IgD-negative memory B cell (primary cell): ENCODE results near the gene SEZ6. TPM values are rescaled to one million over a fixed set of nuclear protein-coding genes. Genes with fewer than 3 reads are reported as not detected.
"Not testable (repeated sequence)": the region's sequence is repeated elsewhere in the genome, so short reads cannot be mapped to it uniquely, and the experiment has no call there.

Source experiments
- H3K27ac Mint-ChIP-seq, 3 donors: one replicate each; pipeline ENCODE4 v1.8.0; 2020 to 2022; ENCODE audit warnings: mild to moderate bottlenecking in 3 of 3, mixed read lengths in 3 of 3, moderate library complexity in 1 of 3
- H3K27me3 Mint-ChIP-seq: one replicate; pipeline ENCODE4 v1.8.0; 2021; ENCODE audit warnings: mixed read lengths
- H3K36me3 Mint-ChIP-seq: one replicate; pipeline ENCODE4 v1.8.0; 2020; ENCODE audit warnings: mild to moderate bottlenecking, mixed read lengths
- H3K4me1 Mint-ChIP-seq, 3 donors: one replicate each; pipeline ENCODE4 v1.8.0; 2020 to 2022; ENCODE audit warnings: mixed read lengths in 3 of 3, mild to moderate bottlenecking in 1 of 3
- H3K4me3 Mint-ChIP-seq, 4 donors: one replicate each; pipeline ENCODE4 v1.8.0; 2020 to 2022; ENCODE audit warnings: mild to moderate bottlenecking in 4 of 4, mixed read lengths in 4 of 4, moderate library complexity in 3 of 4
- H3K9me3 Mint-ChIP-seq, 3 donors: one replicate each; pipeline ENCODE4 v1.8.0; 2020 to 2021; ENCODE audit warnings: mixed read lengths in 3 of 3, mild to moderate bottlenecking in 1 of 3
- polyA plus RNA-seq: library from polyadenylated mRNA; unstranded; fragments of 300-500 nt; fragmentation: Illumina TruSeq; gene quantifications from one replicate; pipeline ENCODE4 v1.2.3, GENCODE V29; 2021

SEZ6 gene
- polyA plus RNA-seq, 1 donor from 2014 or later = 1.3 TPM

GRCh38 chr17:28940142-28940541, 65.7 kb downstream of the SEZ6 start:
- H3K4me1 Mint-ChIP-seq = peaks cover 44 to 69% (median 59%) of the 10 kb centered on the region in 3 donors
- no peaks in the 10 kb centered on the region for H3K9me3 Mint-ChIP-seq
- H3K27ac Mint-ChIP-seq = peak overlapping the region in 1 of 3 donors; percentile 47
- H3K4me3 Mint-ChIP-seq = peak overlapping the region in 2 of 4 donors; percentile 52 to 63
- H3K36me3 Mint-ChIP-seq = no peaks in the 10 kb centered on the region
- no peaks in the 10 kb centered on the region for H3K27me3 Mint-ChIP-seq

GRCh38 chr17:28938552-28938951, 67.3 kb downstream of the SEZ6 start:
- Mint-ChIP-seq H3K27ac (no peak overlapping the region), H3K4me1 (peaks cover 31 to 68% (median 50%) of the 10 kb centered on the region in 3 donors), H3K9me3 (no peaks in the 10 kb centered on the region), H3K27me3 (no peaks in the 10 kb centered on the region), H3K4me3 (no peak overlapping the region), H3K36me3 (no peaks in the 10 kb centered on the region)

- peaks cover 29 to 69% (median 46%) of the 10 kb centered on the region in 3 donors for H3K4me1 Mint-ChIP-seq
- H3K36me3 Mint-ChIP-seq = peaks cover 2% of the 10 kb centered on the region
- H3K27ac Mint-ChIP-seq = no peak overlapping the region
- H3K4me3 Mint-ChIP-seq = no peak overlapping the region
- H3K27me3 Mint-ChIP-seq = no peaks in the 10 kb centered on the region
- no peaks in the 10 kb centered on the region for H3K9me3 Mint-ChIP-seq
These were observed 68.6 kb downstream of the SEZ6 start for GRCh38 chr17:28937044-28937729.

DNA sequence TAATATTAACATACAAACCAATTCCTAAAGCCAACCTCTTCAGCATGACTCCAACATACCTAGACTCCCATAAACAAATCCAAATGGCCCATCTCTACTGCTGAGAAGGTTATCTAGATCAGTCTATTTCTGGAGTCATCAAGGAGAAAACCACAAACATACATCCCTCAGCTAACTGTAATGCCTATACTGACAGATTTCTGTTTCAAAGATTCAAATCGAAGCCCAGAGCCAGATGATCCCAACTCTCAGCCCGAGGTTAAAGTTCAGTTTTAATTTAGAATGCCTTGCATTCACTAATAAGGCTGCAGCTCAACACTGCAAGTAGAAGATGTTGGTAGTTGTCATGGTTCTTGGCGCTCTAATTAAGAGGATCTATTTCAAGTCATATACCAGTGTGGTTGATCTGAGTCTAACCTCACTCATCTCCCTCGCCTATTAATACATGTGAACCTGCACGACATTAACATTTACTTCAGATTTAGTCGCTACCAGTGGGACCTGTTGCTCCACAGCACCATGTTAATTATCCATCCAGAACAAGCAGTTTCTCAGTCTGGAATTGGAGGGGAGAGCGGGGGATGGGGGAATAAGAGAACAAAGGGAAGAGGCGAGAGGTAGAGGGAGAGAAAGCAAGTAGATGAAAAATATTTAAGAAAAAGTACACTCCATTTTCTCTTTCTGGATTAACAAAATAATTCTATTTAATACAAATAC, 69.9 kb downstream of the SEZ6 start:
- Mint-ChIP-seq H3K36me3 (peaks cover 2% of the 10 kb centered on the region), H3K9me3 (no peaks in the 10 kb centered on the region), H3K27ac (no peak overlapping the region), H3K4me3 (no peak overlapping the region), H3K27me3 (no peaks in the 10 kb centered on the region), H3K4me1 (peaks cover 27 to 62% (median 40%) of the 10 kb centered on the region in 3 donors)

DNA sequence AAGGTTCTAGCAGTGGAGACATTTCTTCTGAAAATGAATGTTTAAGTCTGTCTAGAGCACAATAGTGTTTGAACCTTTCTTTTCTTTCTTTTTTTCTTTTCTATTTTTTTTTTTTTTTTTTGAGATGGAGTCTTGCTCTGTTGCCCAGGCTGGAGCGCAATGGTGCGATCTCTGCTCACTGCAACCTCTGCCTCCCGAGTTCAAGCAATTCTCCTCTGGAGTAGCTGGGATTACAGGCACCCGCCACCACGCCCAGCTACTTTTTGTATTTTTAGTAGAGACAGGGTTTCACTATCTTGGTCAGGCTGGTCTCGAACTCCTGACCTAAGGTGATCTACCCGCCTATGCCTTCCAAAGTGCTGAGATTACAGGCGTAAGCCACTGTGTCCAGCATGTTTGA, 71.3 kb downstream of the SEZ6 start:
- not testable (repeated sequence) for H3K27me3 Mint-ChIP-seq, H3K9me3 Mint-ChIP-seq, H3K36me3 Mint-ChIP-seq, H3K4me3 Mint-ChIP-seq
- Mint-ChIP-seq H3K27ac (peak overlapping the region in 1 of 3 donors; percentile 1), H3K4me1 (peaks cover 18 to 58% (median 35%) of the 10 kb centered on the region in 3 donors)

GRCh38 chr17:28929787-28930186, 76.0 kb downstream of the SEZ6 start:
- no peaks in the 10 kb centered on the region for H3K9me3 Mint-ChIP-seq
- H3K27ac Mint-ChIP-seq = peak overlapping the region in 2 of 3 donors; percentile 23 to 49
- no peaks in the 10 kb centered on the region for H3K27me3 Mint-ChIP-seq
- H3K36me3 Mint-ChIP-seq = peaks cover 2% of the 10 kb centered on the region
- H3K4me3 Mint-ChIP-seq = no peak overlapping the region
- peaks cover 25 to 55% (median 38%) of the 10 kb centered on the region in 3 donors for H3K4me1 Mint-ChIP-seq

- Mint-ChIP-seq H3K27me3 (no peaks in the 10 kb centered on the region), H3K9me3 (no peaks in the 10 kb centered on the region), H3K4me1 (peaks cover 22 to 41% (median 33%) of the 10 kb centered on the region in 3 donors), H3K36me3 (peaks cover under 1% of the 10 kb centered on the region), H3K4me3 (peak overlapping the region in 1 of 4 donors; percentile 37), H3K27ac (no peak overlapping the region)
These were observed 77.8 kb downstream of the SEZ6 start for GRCh38 chr17:28928061-28928460.

DNA sequence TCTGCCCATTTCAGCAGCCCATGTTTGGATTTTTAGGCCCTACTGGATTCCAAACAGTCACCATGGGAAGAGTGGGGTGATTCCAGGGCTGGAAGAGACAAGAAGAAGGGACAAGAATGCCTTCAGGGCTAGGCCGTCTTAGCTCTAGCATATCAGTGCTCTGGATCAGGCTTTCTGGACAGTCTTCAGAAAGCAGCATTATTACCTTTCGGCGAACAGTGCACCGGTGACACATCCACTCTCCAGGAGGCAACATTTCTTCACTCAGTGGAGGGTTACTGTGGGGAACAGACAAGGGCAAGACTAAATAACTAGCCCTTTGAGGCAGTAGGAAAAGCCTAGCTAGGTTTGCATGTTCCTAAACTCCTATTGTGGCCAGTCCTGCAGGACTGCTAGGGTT, 79.0 kb downstream of the SEZ6 start:
- Mint-ChIP-seq H3K4me1 (peaks cover 23 to 39% (median 33%) of the 10 kb centered on the region in 3 donors), H3K27ac (peak overlapping the region; percentile 47 to 96 (median 92)), H3K4me3 (no peak overlapping the region), H3K9me3 (no peaks in the 10 kb centered on the region), H3K27me3 (no peaks in the 10 kb centered on the region), H3K36me3 (no peaks in the 10 kb centered on the region)

DNA sequence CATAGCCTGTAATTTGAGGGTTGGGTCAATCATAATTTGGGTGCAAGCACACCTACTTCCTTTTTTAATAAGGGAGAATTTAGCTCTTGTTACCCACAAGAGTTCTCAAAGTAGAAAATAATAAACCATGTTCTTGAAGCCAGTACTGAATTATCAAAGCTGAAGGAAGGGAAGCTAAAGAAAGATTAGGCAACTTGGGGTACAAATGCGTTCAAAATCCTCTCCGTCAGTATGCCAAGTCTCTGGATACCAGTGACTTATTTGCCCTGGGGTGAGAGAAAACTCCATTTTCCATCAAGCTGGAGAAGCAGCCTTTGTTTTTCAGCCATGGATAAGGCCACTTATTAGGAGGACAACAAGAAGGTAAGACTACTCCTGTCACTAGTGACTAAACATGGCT, 79.5 kb downstream of the SEZ6 start:
- Mint-ChIP-seq H3K4me1 (peaks cover 27 to 39% (median 33%) of the 10 kb centered on the region in 3 donors), H3K36me3 (no peaks in the 10 kb centered on the region)

DNA sequence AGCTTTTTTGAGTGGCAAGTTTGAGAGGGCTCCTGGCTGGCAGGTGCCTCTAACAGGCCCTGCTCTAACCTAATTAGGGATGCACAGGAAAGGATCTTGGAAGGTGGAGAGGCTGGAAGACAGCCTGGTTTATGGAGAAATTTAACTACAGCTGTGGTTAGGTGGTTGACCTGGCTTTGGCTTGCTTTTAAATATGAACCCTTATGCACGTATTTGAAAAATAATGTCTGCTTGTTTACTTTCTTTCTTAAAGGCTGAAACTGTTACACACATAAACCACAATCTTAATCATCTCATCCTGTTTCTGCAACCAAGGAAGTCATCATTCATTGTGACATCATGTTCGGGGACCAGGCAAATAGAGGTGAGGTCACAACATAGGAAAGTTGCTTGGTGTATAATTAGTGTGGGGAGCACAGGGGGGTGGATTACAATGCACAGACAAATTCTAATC, 79.9 kb downstream of the SEZ6 start:
- Mint-ChIP-seq H3K9me3 (no peaks in the 10 kb centered on the region), H3K36me3 (no peaks in the 10 kb centered on the region), H3K27me3 (no peaks in the 10 kb centered on the region), H3K4me1 (peaks cover 27 to 38% (median 33%) of the 10 kb centered on the region in 3 donors), H3K27ac (peak overlapping the region; percentile 47 to 96 (median 92)), H3K4me3 (peak overlapping the region in 3 of 4 donors; percentile 2 to 79 (median 5))

More for the DNA sequence above, 79.5 kb downstream of the SEZ6 start:
- Mint-ChIP-seq H3K9me3 (no peaks in the 10 kb centered on the region), H3K27ac (peak overlapping the region; percentile 47 to 96 (median 92)), H3K4me3 (peak overlapping the region in 3 of 4 donors; percentile 2 to 79 (median 5)), H3K27me3 (no peaks in the 10 kb centered on the region)

DNA sequence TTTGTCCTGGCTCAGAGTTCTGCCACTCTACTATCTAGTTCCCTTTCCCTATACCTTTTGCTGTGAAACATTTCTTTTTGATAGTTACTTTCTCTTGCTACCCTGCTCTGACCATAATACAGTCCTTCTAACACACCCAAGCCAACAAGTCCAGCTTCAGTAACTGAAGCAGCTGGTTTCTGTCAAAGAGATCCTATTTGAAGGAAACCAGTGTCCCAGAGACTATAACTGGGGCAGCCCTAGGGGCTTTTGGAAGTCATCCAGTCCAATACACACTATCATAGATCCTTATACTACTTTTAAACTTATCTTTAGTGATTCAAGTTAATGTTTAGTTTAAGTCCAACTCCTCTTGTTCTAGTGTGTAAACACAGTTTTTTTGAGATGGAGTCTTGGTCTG, 85.6 kb downstream of the SEZ6 start:
- Mint-ChIP-seq H3K9me3 (no peaks in the 10 kb centered on the region), H3K4me3 (no peak overlapping the region), H3K36me3 (no peaks in the 10 kb centered on the region), H3K4me1 (peaks cover 2 to 9% (median 7%) of the 10 kb centered on the region in 3 donors), H3K27me3 (no peaks in the 10 kb centered on the region), H3K27ac (no peak overlapping the region)

- Mint-ChIP-seq H3K27me3 (no peaks in the 10 kb centered on the region), H3K36me3 (no peaks in the 10 kb centered on the region), H3K4me3 (no peak overlapping the region), H3K27ac (peak overlapping the region in 1 of 3 donors; percentile 76), H3K4me1 (peaks cover 0 to 7% (median 4%) of the 10 kb centered on the region in 3 donors), H3K9me3 (no peaks in the 10 kb centered on the region)
These were observed 87.5 kb downstream of the SEZ6 start for GRCh38 chr17:28918295-28918694.

DNA sequence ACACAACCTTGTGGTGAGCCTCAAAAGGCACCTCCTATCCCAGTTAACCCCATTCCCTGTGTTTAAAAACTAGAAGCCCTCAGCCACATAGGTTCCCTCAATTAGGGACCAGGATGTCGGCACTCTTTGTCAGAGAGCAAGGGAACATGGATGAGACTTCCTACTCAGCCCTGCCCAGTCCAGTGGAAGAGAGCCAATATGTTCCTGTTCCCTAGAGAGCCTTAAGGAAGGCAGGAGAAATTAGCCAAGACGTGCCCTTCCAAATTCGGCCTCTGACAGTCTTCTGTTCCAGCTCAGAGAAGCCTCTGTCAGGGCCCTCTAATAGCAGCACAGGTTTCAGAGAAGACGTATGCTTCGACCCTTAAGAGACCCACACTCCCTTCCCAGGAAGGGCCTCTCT, 88.4 kb downstream of the SEZ6 start:
- Mint-ChIP-seq H3K27me3 (no peaks in the 10 kb centered on the region), H3K27ac (peak overlapping the region in 1 of 3 donors; percentile 76), H3K4me3 (no peak overlapping the region), H3K4me1 (peaks cover 0 to 7% (median 4%) of the 10 kb centered on the region in 3 donors), H3K36me3 (no peaks in the 10 kb centered on the region), H3K9me3 (no peaks in the 10 kb centered on the region)

DNA sequence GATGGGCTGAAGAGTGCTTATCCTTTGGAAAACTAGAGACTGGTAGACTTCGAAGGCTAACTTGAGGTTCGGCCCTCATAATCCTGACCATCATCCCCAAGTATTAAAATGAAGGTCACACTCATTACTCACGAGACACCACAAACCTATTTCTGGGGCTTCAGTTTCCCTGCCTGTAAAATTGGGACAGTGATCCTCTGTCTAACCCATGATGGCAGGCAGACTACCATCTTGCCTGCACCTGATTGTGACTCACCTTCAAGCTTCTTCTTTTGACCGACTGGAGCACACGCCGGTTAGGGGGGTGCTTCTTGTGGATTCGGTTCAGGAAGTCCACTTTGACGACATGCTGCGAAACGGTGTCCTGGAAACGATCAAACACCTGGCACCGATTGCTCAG, 88.8 kb downstream of the SEZ6 start:
- Mint-ChIP-seq H3K4me1 (peaks cover 0 to 7% (median 4%) of the 10 kb centered on the region in 3 donors), H3K36me3 (no peaks in the 10 kb centered on the region), H3K27me3 (no peaks in the 10 kb centered on the region), H3K9me3 (no peaks in the 10 kb centered on the region), H3K27ac (peak overlapping the region in 2 of 3 donors; percentile 57 to 76), H3K4me3 (no peak overlapping the region)

DNA sequence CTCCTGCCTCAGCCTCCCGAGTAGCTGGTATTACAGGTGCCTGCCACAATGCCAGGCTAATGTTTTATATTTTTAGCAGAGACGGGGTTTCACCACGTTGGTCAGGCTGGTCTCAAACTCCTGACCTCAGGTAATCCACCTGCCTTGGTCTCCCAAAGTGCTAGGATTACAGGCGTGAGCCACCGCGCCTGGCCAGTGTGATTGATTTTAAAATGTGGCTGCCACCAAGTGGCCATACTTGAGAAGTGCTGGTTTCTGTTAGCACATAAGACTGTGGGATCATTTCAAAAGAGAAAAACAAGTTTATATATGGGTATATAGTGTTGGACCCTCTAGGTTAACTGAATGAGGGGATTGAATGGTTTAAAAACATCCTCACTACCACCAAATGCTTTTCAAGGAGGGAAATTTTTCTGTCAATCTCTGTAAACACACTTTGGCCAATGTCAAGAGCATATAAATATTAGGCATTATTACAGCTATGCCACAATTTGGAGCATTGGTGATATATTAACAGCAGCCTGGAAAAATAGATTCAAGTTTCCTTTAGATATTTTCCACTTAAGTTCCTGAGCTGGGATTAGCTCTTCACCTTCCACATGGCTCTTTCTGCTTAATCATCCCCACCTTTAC, 89.4 kb downstream of the SEZ6 start:
- H3K4me1 Mint-ChIP-seq = peaks cover 0 to 7% (median under 1%) of the 10 kb centered on the region in 3 donors
- H3K27ac Mint-ChIP-seq = peak overlapping the region in 2 of 3 donors; percentile 21 to 57
- no peak overlapping the region for H3K4me3 Mint-ChIP-seq
- no peaks in the 10 kb centered on the region for H3K9me3 Mint-ChIP-seq
- H3K27me3 Mint-ChIP-seq = no peaks in the 10 kb centered on the region
- H3K36me3 Mint-ChIP-seq = no peaks in the 10 kb centered on the region
